ENCODE measurements around the gene ABHD12. TPM values are rescaled to one million over a fixed set of nuclear protein-coding genes. Genes with fewer than 3 reads are reported as not detected.

The ABHD12 gene
- total RNA-seq, 4 donors from 2014 or later, result 11.9 to 18.4 (median 13.8) TPM

- H3K4me3 ChIP-seq, result no peak overlapping the region
- no peaks in the 10 kb centered on the region for H3K9me3 ChIP-seq
- no peaks in the 10 kb centered on the region for H3K36me3 ChIP-seq
- no peaks in the 10 kb centered on the region for H3K4me1 ChIP-seq
- TF ChIP-seq CTCF (IDR thresholded peaks at IDR 0.05 in 4 of 5, conservative IDR thresholded peaks at IDR 0.05 in 1 of 5), result no peak
- no peak for TF ChIP-seq POLR2A (IDR thresholded peaks at IDR 0.05)
- H3K27me3 ChIP-seq, result no peaks in the 10 kb centered on the region
- DNase-seq (no peak), ATAC-seq (no peak)
- in situ Hi-C loops (cut with MboI; ENCODE audit: low sequenced_read_pairs in 4 of 4) (loop anchor here (10.0 to 25.0 kb wide), 7 partner anchors 93 to 403 kb away; partner anchors contain the start of genes APMAP (in 3 of the 4), ENTPD6 (in 1 of the 4) and ZNF337 (in 1 of the 4)), intact Hi-C loops (cut with DNase I; ENCODE audit: low total_unique reads) (loop anchor here (2.0 kb wide), 1 partner anchor 103 kb away; no protein-coding TSS in a partner anchor)
- no peak overlapping the region for H3K27ac ChIP-seq
These were observed 7.2 kb upstream of the ABHD12 start for GRCh38 chr20:25397821-25398220.

GRCh38 chr20:25397096-25397495 is 6.5 kb upstream of the ABHD12 start:
- Histone ChIP-seq H3K4me1 (no peaks in the 10 kb centered on the region), H3K27me3 (no peaks in the 10 kb centered on the region), H3K36me3 (no peaks in the 10 kb centered on the region), H3K9me3 (no peaks in the 10 kb centered on the region), H3K27ac (no peak overlapping the region), H3K4me3 (no peak overlapping the region)
- ATAC-seq (no peak), DNase-seq (no peak)
- TF ChIP-seq CTCF (IDR thresholded peaks at IDR 0.05 in 4 of 5, conservative IDR thresholded peaks at IDR 0.05 in 1 of 5) (no peak), POLR2A (IDR thresholded peaks at IDR 0.05) (no peak)
- in situ Hi-C loops (cut with MboI; ENCODE audit: low sequenced_read_pairs in 4 of 4), result loop anchor here (10.0 to 25.0 kb wide), 7 partner anchors 92 to 402 kb away; partner anchors contain the start of genes APMAP (in 3 of the 4), ENTPD6 (in 1 of the 4) and ZNF337 (in 1 of the 4)
- intact Hi-C loops (cut with DNase I; ENCODE audit: low total_unique reads), result no loop called here

- DNase-seq (no peak), ATAC-seq (no peak)
- no peaks in the 10 kb centered on the region for H3K27me3 ChIP-seq
- H3K9me3 ChIP-seq, result no peaks in the 10 kb centered on the region
- TF ChIP-seq CTCF (IDR thresholded peaks at IDR 0.05 in 4 of 5, conservative IDR thresholded peaks at IDR 0.05 in 1 of 5), result no peak
- TF ChIP-seq POLR2A (IDR thresholded peaks at IDR 0.05), result no peak
- intact Hi-C loops (cut with DNase I; ENCODE audit: low total_unique reads) (loop anchor here (5.0 kb wide), 3 partner anchors 198 to 313 kb away; partner anchors contain the start of genes ENTPD6, VSX1 and ZNF337), in situ Hi-C loops (cut with MboI; ENCODE audit: low sequenced_read_pairs in 4 of 4) (loop anchor here (10.0 to 25.0 kb wide), 7 partner anchors 90 to 400 kb away; partner anchors contain the start of genes APMAP (in 3 of the 4), ENTPD6 (in 1 of the 4) and ZNF337 (in 1 of the 4))
- peaks cover 4 to 5% of the 10 kb centered on the region in 2 donors for H3K4me1 ChIP-seq
- H3K36me3 ChIP-seq, result no peaks in the 10 kb centered on the region
- H3K27ac ChIP-seq, result no peak overlapping the region
- no peak overlapping the region for H3K4me3 ChIP-seq
These were observed 4.4 kb upstream of the ABHD12 start for GRCh38 chr20:25394996-25395395.

GRCh38 chr20:25394276-25394675 is 3.6 kb upstream of the ABHD12 start:
- intact Hi-C loops (cut with DNase I; ENCODE audit: low total_unique reads), result loop anchor here (5.0 kb wide), 3 partner anchors 197 to 312 kb away; partner anchors contain the start of genes ENTPD6, VSX1 and ZNF337
- no peak overlapping the region for H3K4me3 ChIP-seq
- peaks cover 7 to 11% of the 10 kb centered on the region in 2 donors for H3K4me1 ChIP-seq
- H3K27me3 ChIP-seq, result no peaks in the 10 kb centered on the region
- TF ChIP-seq POLR2A (IDR thresholded peaks at IDR 0.05) (no peak), CTCF (IDR thresholded peaks at IDR 0.05 in 4 of 5, conservative IDR thresholded peaks at IDR 0.05 in 1 of 5) (no peak)
- no peaks in the 10 kb centered on the region for H3K36me3 ChIP-seq
- in situ Hi-C loops (cut with MboI; ENCODE audit: low sequenced_read_pairs in 4 of 4), result loop anchor here (10.0 to 25.0 kb wide), 7 partner anchors 89 to 399 kb away; partner anchors contain the start of genes APMAP (in 3 of the 4), ENTPD6 (in 1 of the 4) and ZNF337 (in 1 of the 4)
- ATAC-seq (no peak), DNase-seq (no peak)
- H3K27ac ChIP-seq, result no peak overlapping the region
- H3K9me3 ChIP-seq, result no peaks in the 10 kb centered on the region
